Thyroid gland (tissue), 4 donors: ENCODE measurements around the gene TPCN1.

ENCODE experiments used
- POLR2A ChIP-seq, 2 donors: fragments of 450-650 bp; IDR thresholded peaks; one replicate each; pipeline ENCODE4 v1.6.1; 2017; ENCODE audit warnings: antibody characterized with exemption in 2 of 2, mild to moderate bottlenecking in 2 of 2, moderate library complexity in 1 of 2
- TF ChIP-seq, protein P1 (sequence below), 6 experiments: fragments of 200-600 bp in 3 of 6; fragments of 450-650 bp in 3 of 6; sonication (generic) in 3 of 6; IDR thresholded peaks; one replicate each; pipeline ENCODE4 v1.5.1; 2016 to 2019; ENCODE audit warnings: antibody characterized with exemption in 6 of 6, mild to moderate bottlenecking in 2 of 6, inconsistent platforms in 1 of 6, moderate library complexity in 1 of 6

DNA sequence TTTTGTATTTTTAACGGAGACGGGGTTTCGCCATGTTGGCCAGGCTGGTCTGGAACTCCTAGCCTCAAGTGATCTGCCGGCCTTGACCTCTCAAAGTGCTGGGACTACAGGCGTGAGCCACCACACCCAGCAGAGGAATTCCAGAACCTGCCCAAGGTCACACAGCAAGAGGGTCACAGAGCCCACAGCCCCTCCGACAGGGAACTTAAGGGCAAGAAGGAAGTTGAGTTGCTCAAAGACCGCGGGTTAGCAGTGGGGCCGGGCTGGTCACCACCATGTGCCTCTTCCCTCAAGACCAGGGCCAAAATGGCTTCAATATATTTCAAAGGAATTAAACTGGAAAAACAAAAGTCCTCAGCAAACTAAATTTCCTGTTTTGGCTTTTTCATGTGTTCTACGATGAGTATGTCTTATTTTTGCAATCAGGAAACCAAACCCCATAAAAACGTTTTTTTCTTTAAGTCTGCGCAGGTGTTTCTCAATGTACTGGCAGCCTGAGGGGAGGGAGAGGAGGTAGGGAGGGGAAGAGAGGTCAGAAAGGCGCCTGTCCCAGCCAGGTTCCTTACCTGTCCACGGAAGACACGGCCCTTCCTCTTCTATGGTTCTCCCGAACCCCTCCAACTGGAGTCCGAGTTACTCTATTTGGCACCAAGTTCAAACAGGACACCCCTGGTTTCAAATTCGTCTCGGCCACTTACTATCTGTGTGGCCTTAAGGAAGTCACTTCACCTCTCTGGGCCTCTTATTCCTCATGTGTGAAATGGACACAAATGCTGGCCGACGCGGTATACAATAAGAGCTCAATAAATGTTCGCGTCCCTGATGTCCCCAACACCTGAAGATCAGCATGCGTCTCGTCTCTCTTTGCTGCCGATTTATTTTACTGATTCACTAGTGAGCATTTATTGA lies 112.9 kb downstream of the TPCN1 start:
- TF ChIP-seq, protein P1, sequence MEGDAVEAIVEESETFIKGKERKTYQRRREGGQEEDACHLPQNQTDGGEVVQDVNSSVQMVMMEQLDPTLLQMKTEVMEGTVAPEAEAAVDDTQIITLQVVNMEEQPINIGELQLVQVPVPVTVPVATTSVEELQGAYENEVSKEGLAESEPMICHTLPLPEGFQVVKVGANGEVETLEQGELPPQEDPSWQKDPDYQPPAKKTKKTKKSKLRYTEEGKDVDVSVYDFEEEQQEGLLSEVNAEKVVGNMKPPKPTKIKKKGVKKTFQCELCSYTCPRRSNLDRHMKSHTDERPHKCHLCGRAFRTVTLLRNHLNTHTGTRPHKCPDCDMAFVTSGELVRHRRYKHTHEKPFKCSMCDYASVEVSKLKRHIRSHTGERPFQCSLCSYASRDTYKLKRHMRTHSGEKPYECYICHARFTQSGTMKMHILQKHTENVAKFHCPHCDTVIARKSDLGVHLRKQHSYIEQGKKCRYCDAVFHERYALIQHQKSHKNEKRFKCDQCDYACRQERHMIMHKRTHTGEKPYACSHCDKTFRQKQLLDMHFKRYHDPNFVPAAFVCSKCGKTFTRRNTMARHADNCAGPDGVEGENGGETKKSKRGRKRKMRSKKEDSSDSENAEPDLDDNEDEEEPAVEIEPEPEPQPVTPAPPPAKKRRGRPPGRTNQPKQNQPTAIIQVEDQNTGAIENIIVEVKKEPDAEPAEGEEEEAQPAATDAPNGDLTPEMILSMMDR (IDR thresholded peaks at IDR 0.05): no peak
- no peak for TF ChIP-seq POLR2A (IDR thresholded peaks at IDR 0.05)
